Lower leg skin (tissue), 4 donors: ENCODE measurements around the gene CCR9. TPM values are rescaled to one million over a fixed set of nuclear protein-coding genes. Genes with fewer than 3 reads are reported as not detected.
A peak's percentile ranks its signal among the peaks of the same experiment; 100 is the strongest.

Source experiments
- DNase-seq, 2 donors: peaks; one replicate each; pipeline ENCODE4 v3.0.0-alpha.2; 2019; ENCODE audit warnings: low spot score in 2 of 2
- H3K4me3 ChIP-seq: fragments of 200-600 bp; sonication (generic); 2 replicates; pipeline ENCODE4 v1.5.1; 2017; ENCODE audit warnings: mild to moderate bottlenecking, low read depth; ENCODE audit not compliant: poor library complexity, severe bottlenecking
- CTCF ChIP-seq, 3 donors: fragments of 450-650 bp; IDR thresholded peaks; one replicate each; pipeline ENCODE4 v1.5.1; 2016; ENCODE audit warnings: antibody characterized with exemption in 3 of 3, mild to moderate bottlenecking in 3 of 3, moderate library complexity in 2 of 3
- POLR2A ChIP-seq, 2 donors: fragments of 450-650 bp; IDR thresholded peaks; one replicate each; pipeline ENCODE4 v1.6.1; 2016 to 2017; ENCODE audit warnings: antibody characterized with exemption in 2 of 2, mild to moderate bottlenecking in 1 of 2, moderate library complexity in 1 of 2
- WGBS, 2 donors: methylation state at CpG; one replicate each; pipeline ENCODE4 v1.1.5; 2018; 5-methylcytosine and 5-hydroxymethylcytosine counted together
- intact Hi-C: fragments of 100-400 bp; cut with DNase I; formaldehyde crosslinking; loops from one replicate; pipeline ENCODE4 v1.15.0; 2023; ENCODE audit warnings: low total_unique reads
- total RNA-seq, 4 donors: library from RNA; depleted of rRNA; stranded (reverse); fragments of >200 nt; gene quantifications; one replicate each; pipeline ENCODE4 v1.1.0, GENCODE V29; 2016

The CCR9 gene
- total RNA-seq, 4 donors from 2014 or later, result 0.25 TPM; not detected in 3

DNA sequence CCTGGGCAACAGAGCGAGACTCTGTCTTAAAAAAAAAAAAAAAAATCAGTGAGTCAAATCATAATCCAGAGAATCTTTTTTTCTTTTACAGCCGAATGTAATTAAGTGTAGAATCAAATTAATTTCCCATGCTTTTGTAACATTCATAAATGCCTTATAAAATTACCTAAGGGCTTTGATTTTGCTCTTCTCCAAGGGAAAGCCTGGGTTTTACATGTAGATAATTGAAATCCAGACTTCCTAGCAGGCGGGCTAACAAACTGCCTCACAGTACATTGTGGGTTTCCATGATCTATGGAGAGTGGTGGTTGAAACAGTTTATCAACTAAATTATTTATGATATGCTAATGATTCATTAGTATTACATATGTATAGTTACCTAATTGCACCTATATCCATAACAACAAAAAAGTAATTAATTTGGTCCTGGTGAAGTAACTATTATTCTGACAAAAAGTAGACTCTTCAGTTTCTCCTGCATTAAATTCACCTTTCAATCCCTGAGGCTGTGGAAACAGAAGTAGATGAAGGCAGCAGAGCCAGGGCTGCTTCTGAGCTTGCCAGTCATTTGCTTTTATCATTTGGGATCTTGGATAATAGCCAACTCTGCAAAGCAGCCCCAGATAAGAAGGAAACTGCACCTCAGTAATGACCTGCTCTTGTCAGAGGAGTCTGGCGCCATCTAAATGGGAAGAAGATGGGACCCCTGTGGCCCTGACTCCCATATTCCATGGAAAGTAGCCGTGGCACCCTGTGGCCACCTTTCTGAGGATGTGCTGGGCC lies 9.5 kb downstream of the CCR9 start:
- intact Hi-C loops, result no loop called here
- H3K4me3 ChIP-seq, result no peak overlapping the region
- TF ChIP-seq CTCF (IDR thresholded peaks at IDR 0.05) (no peak), POLR2A (IDR thresholded peaks at IDR 0.05) (no peak)
- 60 to 73% methylated on average over 5 of the region's 5 CpGs for WGBS, 2 donors
- no peak for DNase-seq

GRCh38 chr3:45896956-45897355 lies 10.6 kb downstream of the CCR9 start:
- 37 to 54% methylated on average over 3 of the region's 3 CpGs for WGBS, 2 donors
- TF ChIP-seq POLR2A (IDR thresholded peaks at IDR 0.05), result no peak
- no peak for TF ChIP-seq CTCF (IDR thresholded peaks at IDR 0.05)
- no peak overlapping the region for H3K4me3 ChIP-seq
- intact Hi-C loops, result no loop called here
- DNase-seq, result no peak

DNA sequence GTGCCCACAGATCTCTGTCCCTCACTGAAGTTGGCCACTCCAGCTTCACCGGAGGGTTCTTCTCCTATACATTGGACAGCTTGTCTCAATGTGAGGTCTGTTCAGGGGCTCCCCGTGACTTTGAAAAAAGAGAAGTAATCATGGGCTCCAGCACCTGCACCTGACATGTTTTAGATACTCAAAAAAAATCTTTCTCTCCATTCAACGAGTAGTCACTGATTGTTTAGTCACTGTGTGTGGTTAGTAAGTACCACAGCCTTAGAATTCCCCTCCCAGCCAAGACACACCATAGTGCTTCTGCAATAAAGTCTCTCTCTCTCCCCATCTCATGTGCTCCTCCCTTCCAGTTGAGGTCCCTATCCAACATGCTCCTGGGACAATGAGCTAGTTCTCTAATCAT lies 18.6 kb downstream of the CCR9 start:
- 83 to 85% methylated on average over 3 of the region's 3 CpGs for WGBS, 2 donors
- intact Hi-C loops, result no loop called here
- H3K4me3 ChIP-seq, result no peak overlapping the region
- DNase-seq, result peak in 1 of 2 donors; percentile 40
- TF ChIP-seq POLR2A (IDR thresholded peaks at IDR 0.05), result no peak
- TF ChIP-seq CTCF (IDR thresholded peaks at IDR 0.05), result no peak

DNA sequence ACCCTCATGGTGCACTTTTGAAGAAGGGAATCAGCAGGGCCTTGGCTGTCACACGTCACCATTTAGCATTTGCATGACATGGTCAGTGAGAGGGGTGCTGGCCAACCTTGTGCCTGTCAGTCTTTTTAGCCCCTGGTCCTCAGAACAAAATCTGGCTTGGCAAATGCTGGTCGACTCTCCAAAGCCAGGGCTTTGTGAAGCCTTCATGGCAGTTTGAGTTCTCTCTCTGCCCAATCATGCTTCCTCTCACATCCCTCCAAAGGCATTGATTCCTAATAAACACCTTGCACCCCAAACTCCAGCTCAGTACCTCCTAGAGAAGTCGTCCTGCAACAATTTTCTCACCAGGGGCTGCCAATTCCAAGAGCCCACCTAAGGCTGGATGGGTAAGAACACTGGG lies 19.4 kb downstream of the CCR9 start:
- TF ChIP-seq POLR2A (IDR thresholded peaks at IDR 0.05), result no peak
- no peak for TF ChIP-seq CTCF (IDR thresholded peaks at IDR 0.05)
- 85 to 91% methylated on average over 3 of the region's 3 CpGs for WGBS, 2 donors
- intact Hi-C loops, result no loop called here

DNA sequence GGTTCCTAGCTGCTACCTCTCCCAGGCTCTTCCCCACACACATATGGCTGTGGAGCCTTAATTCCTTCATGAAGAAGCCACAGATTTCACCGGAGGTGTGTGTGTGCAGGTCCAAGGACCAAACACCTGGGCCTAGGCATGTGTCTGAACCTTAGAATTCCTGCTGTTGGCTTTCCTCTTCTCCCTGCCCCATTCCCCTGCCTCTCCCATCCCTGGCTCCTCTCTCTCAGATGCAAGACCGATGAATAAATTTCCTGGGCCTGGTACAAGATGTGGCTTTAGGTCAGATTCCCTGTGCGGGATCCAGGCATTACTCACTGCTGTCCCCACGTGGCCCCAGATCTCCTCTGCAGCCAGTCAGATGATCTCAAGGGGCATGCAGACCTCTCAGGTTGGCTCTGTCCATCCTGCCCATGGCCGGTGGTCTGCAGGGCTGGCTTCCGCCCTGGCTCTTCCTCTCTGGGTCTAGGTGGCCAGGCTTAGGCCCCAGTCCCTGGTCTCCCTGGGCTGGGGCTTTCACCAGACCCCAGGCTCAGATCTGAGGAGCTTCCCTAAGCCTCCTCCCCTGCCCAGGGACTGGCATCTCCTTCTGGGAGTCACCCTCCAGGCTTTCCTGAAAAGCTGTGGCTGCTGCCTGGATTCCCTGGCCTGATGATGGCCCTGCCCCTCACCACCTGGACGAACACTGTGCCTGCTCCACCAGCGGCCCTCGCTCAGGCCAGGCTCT lies 20.5 kb downstream of the CCR9 start:
- H3K4me3 ChIP-seq, result no peak overlapping the region
- peak in 1 of 2 donors; percentile 21 for DNase-seq
- intact Hi-C loops, result no loop called here
- 71 to 73% methylated on average over 9 of the region's 9 CpGs for WGBS, 2 donors
- TF ChIP-seq CTCF (IDR thresholded peaks at IDR 0.05) (no peak), POLR2A (IDR thresholded peaks at IDR 0.05) (no peak)

More for the DNA sequence above, 19.4 kb downstream of the CCR9 start:
- no peak overlapping the region for H3K4me3 ChIP-seq
- DNase-seq, result no peak
